GM12878 (cell line): ENCODE results near the gene RPAP3. TPM values are rescaled to one million over a fixed set of nuclear protein-coding genes. Genes with fewer than 3 reads are reported as not detected.

Experiments used
- ATAC-seq: fragments of 200-7000 bp; cut with Tn5 transposase; 3 replicates; pipeline ENCODE4 v1.9.1; 2020; ENCODE audit warnings: mild to moderate bottlenecking, moderate library complexity
- BruUV-seq: library from RNA; stranded (reverse); fragments of 400-500 nt; replicated peaks from 2 replicates; lab custom pipeline; 2021; lab: Mats Ljungman, UMichigan
- CTCF ChIA-PET: fragments of 300-600 bp; sonication (Branson Sonifier 250); formaldehyde crosslinking; extraction: SDS; loops from one replicate; lab custom pipeline; 2021; ENCODE audit warnings: inconsistent platforms; lab: Yijun Ruan, JAX
- POLR2A ChIA-PET: fragments of 350-600 bp; formaldehyde crosslinking; extraction: SDS; loops from one replicate; lab custom pipeline; 2021; ENCODE audit warnings: inconsistent platforms; lab: Charles Lee
- RAD21 ChIA-PET: fragments of 300-600 bp; sonication (Branson Sonifier 250); formaldehyde crosslinking; loops from one replicate; lab custom pipeline; 2023; ENCODE audit warnings: antibody characterized with exemption; ENCODE audit not compliant: unreplicated experiment; lab: Charles Lee
- SMC1A ChIA-PET: fragments of 300-600 bp; sonication (Branson Sonifier 250); formaldehyde crosslinking; loops from one replicate; lab custom pipeline; 2023; ENCODE audit not compliant: unreplicated experiment, uncharacterized antibody; lab: Charles Lee
- DNase-seq: peaks from one replicate; pipeline ENCODE4 v3.0.0-alpha.2; 2011; ENCODE audit warnings: low read depth, low spot score
- FAIRE-seq: peaks from 3 replicates; lab custom pipeline; 2011; peaks lifted over from hg19 to GRCh38; lab: Jason Lieb, UNC
- H2AFZ ChIP-seq: 2 replicates; pipeline ENCODE4 v1.6.0; 2011; ENCODE audit warnings: low read depth, low read length, control low read depth; ENCODE audit not compliant: control insufficient read depth
- H3K27ac ChIP-seq: 2 replicates; pipeline ENCODE4 v1.5.1; 2011; ENCODE audit warnings: control low read depth; ENCODE audit not compliant: control insufficient read depth, insufficient read depth
- H3K27me3 ChIP-seq, 2 experiments: replicated peaks in 1 of 2; 2 replicates each; pipeline versions ENCODE4 v1.6.0 to v1.6.1; 2011; ENCODE audit warnings: low read length in 1 of 2; ENCODE audit not compliant: control insufficient read depth in 2 of 2, insufficient read depth in 2 of 2
- H3K36me3 ChIP-seq, 2 experiments: 2 replicates each; pipeline ENCODE4 v1.5.1; 2011; ENCODE audit warnings: low read length in 1 of 2; ENCODE audit not compliant: control insufficient read depth in 2 of 2, insufficient read depth in 2 of 2
- H3K4me1 ChIP-seq: 2 replicates; pipeline ENCODE4 v1.6.1; 2011; ENCODE audit warnings: mild to moderate bottlenecking, low read length, moderate library complexity, mixed read lengths; ENCODE audit not compliant: control insufficient read depth, insufficient read depth
- H3K4me2 ChIP-seq: 2 replicates; pipeline ENCODE4 v1.6.0; 2011; ENCODE audit warnings: control low read depth; ENCODE audit not compliant: control insufficient read depth, insufficient read depth
- H3K4me3 ChIP-seq: fragments of 200-600 bp; sonication (generic); 2 replicates; pipeline ENCODE4 v1.5.1; 2016
- H3K79me2 ChIP-seq: 2 replicates; pipeline ENCODE4 v1.6.0; 2011; ENCODE audit warnings: low read length; ENCODE audit not compliant: control insufficient read depth, insufficient read depth
- H3K9ac ChIP-seq: 2 replicates; pipeline ENCODE4 v1.8.0; 2011; ENCODE audit warnings: low read length, control low read depth, mixed read lengths; ENCODE audit not compliant: control insufficient read depth, insufficient read depth
- H3K9me3 ChIP-seq: replicated peaks from 3 replicates; pipeline ENCODE4 v1.5.1; 2011; ENCODE audit warnings: mild to moderate bottlenecking, low read length; ENCODE audit not compliant: control insufficient read depth, insufficient read depth
- H4K20me1 ChIP-seq: 2 replicates; pipeline ENCODE4 v1.6.0; 2011; ENCODE audit not compliant: control insufficient read depth, insufficient read depth
- EZH2 ChIP-seq: IDR thresholded peaks from 2 replicates; pipeline ENCODE4 v1.6.1; 2012; ENCODE audit warnings: low read depth, mild to moderate bottlenecking, control low read depth, inconsistent platforms, low read length, borderline replicate concordance; ENCODE audit not compliant: control insufficient read depth
- HDAC2 ChIP-seq: fragments of 200-600 bp; sonication (generic); IDR thresholded peaks from 2 replicates; pipeline ENCODE4 v1.6.1; 2017
- IRF5 ChIP-seq: fragments of 450-650 bp; IDR thresholded peaks from 2 replicates; pipeline ENCODE4 v1.6.1; 2017; ENCODE audit warnings: borderline replicate concordance
- NBN ChIP-seq: fragments of 450-650 bp; IDR thresholded peaks from 2 replicates; pipeline ENCODE4 v1.6.1; 2016
- NFXL1 ChIP-seq: fragments of 450-650 bp; IDR thresholded peaks from 2 replicates; pipeline ENCODE4 v1.6.1; 2017; ENCODE audit warnings: antibody characterized with exemption, mild to moderate bottlenecking, borderline replicate concordance
- POLR2AphosphoS2 ChIP-seq: IDR thresholded peaks from 2 replicates; pipeline ENCODE4 v1.6.1; 2011; ENCODE audit warnings: low read depth, mild to moderate bottlenecking, low read length, improper control_type of control experiment, moderate library complexity
- RELA ChIP-seq: fragments of 450-650 bp; IDR thresholded peaks from 2 replicates; pipeline ENCODE4 v1.8.0; 2014; ENCODE audit warnings: borderline replicate concordance; ENCODE audit not compliant: partially characterized antibody
- SUZ12 ChIP-seq: fragments of 200-600 bp; sonication (generic); IDR thresholded peaks from one replicate; pipeline ENCODE4 v1.6.1; 2018; ENCODE audit warnings: antibody characterized with exemption, mild to moderate bottlenecking; ENCODE audit not compliant: unreplicated experiment
- WRNIP1 ChIP-seq: IDR thresholded peaks from 2 replicates; pipeline ENCODE4 v1.6.1; 2011; ENCODE audit warnings: low read depth, low read length, improper control_type of control experiment, borderline replicate concordance
- ZNF207 ChIP-seq: fragments of 450-650 bp; IDR thresholded peaks from 2 replicates; pipeline ENCODE4 v1.6.1; 2014; ENCODE audit warnings: antibody characterized with exemption, mild to moderate bottlenecking, borderline replicate concordance
- ZNF687 ChIP-seq: fragments of 450-650 bp; IDR thresholded peaks from 2 replicates; pipeline ENCODE4 v1.6.1; 2017; ENCODE audit warnings: mild to moderate bottlenecking, moderate library complexity
- ZZZ3 ChIP-seq: IDR thresholded peaks from 2 replicates; pipeline ENCODE4 v1.6.1; 2011; ENCODE audit warnings: low read depth; ENCODE audit not compliant: control insufficient read depth, insufficient read length
- WGBS: methylation state at CpG from one replicate; pipeline ENCODE4 v1.1.6; 2016; ENCODE audit warnings: low lambda C conversion rate; ENCODE audit not compliant: insufficient replicate concordance, insufficient coverage; ENCODE audit errors: missing lambda C conversion rate; 5-methylcytosine and 5-hydroxymethylcytosine counted together
- in situ Hi-C: fragments of 300-500 bp; cut with MboI; formaldehyde crosslinking; loops from 9 replicates; pipeline ENCODE4 v1.14.3; 2018; ENCODE audit warnings: mixed read lengths
- intact Hi-C: fragments of 100-400 bp; cut with micrococcal nuclease; formaldehyde crosslinking; loops from one replicate; pipeline ENCODE4 v1.14.2; 2022; ENCODE audit not compliant: unreplicated experiment
- polyA plus RNA-seq, 11 experiments: library from polyadenylated mRNA; depleted of rRNA in 4 of 11; unstranded in 6 of 11; stranded (reverse) in 5 of 11; fragments of >200 nt; fragmentation: Nextera tagmentation in 4 of 11; fragmentation: Illumina TruSeq in 1 of 11; extraction: Ambion mirVana in 4 of 11; extraction: Trizol in 1 of 11; gene quantifications; 1 replicate in 1 of 11; 2 replicates in 10 of 11; pipeline versions ENCODE4 v1.2.1 to v1.2.3, GENCODE V29; 2011 to 2016; ENCODE audit warnings: inconsistent platforms in 2 of 11, missing spikeins in 2 of 11, low read depth in 1 of 11
- total RNA-seq, 4 experiments: library from RNA; depleted of rRNA in 3 of 4; stranded (reverse); fragments of >200 nt in 3 of 4; fragmentation: Illumina TruSeq in 1 of 4; extraction: Trizol in 1 of 4; gene quantifications; 2 replicates each; pipeline versions ENCODE4 v1.2.1 to v1.2.3, GENCODE V29; 2013 to 2021

The RPAP3 gene
- total and polyA plus RNA-seq, 10 of the 15 experiments (the other 5 are each of a cell fraction or from before 2014, with no cell fraction given) = 14.1 to 50.6 (median 28.4) TPM

DNA sequence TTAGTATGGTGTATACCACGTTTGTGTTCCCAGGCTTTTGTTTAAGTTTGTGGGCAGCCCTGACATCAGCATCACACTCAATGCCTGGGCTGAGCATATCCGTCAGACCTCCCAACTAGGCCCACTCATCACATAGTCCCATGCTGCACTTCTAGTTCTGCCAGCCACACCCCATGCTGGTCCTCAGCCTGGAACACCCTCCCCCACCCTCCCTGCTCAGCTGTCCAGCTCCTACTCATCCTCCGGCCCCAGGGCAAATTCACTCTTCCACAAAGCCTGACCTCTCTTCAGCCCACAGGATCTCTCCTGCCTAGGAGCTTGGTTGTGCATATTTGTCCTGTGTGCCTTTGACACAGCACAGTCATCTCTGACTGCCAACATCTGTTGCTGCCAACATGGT is 23.4 kb upstream of the RPAP3 start:
- WGBS = 64% methylated on average over 3 of the region's 3 CpGs
- no peak overlapping the region for H2AFZ ChIP-seq
- no peaks in the 10 kb centered on the region for H3K79me2 ChIP-seq
- FAIRE-seq (no peak), ATAC-seq (no peak), DNase-seq (no peak)
- no peak overlapping the region for H3K27ac ChIP-seq
- RAD21 ChIA-PET = no interaction called here
- POLR2A ChIA-PET = no interaction called here
- BruUV-seq = no TSS peak
- CTCF ChIA-PET = interaction anchor here (1.4 to 5.4 kb wide), 3 partner anchors 13 to 38 kb away, joined by 5 to 71 read pairs (median 8); no protein-coding TSS in a partner anchor
- SMC1A ChIA-PET = no interaction called here
- no peak overlapping the region for H3K4me2 ChIP-seq
- H4K20me1 ChIP-seq = no peaks in the 10 kb centered on the region
- H3K9ac ChIP-seq = no peak overlapping the region
- no peaks in the 10 kb centered on the region; a peak in 1 of 4 replicates for H3K36me3 ChIP-seq
- no peak overlapping the region for H3K4me3 ChIP-seq
- intact Hi-C loops (no loop called here), in situ Hi-C loops (no loop called here)
- H3K4me1 ChIP-seq = peaks cover 18% of the 10 kb centered on the region
- TF ChIP-seq ZZZ3 (no peak), EZH2 (no peak)
- H3K9me3 ChIP-seq = no peaks in the 10 kb centered on the region
- H3K27me3 ChIP-seq = no peaks in the 10 kb centered on the region

DNA sequence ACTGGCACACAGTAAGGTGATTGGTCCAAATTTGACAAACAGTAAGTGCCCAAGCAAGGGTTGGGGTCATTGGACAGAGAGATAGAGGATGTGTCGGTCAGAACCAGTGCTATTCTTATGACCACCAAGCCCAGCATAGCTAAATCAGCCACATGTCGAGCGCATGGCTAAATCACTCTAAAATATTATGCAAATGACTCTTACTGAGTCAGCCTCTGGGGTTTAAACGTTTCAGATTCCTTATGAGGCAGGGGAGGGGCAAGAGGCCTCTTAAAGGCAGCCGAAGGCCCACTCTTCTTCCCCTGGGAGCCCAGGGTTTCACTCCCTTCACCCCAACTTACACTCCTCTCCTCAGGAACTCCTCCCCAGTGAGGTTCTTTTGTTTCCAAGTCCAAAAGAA is 20.1 kb upstream of the RPAP3 start:
- no peak overlapping the region for H3K4me3 ChIP-seq
- H3K9ac ChIP-seq = no peak overlapping the region
- ChIA-PET CTCF (interaction anchor here (0.7 to 7.2 kb wide), 10 partner anchors 8 to 112 kb away, joined by 3 to 87 read pairs (median 4); partner anchors contain the start of gene RPAP3), SMC1A (interaction anchor here (0.8 to 7.9 kb wide), 8 partner anchors 8 to 109 kb away, joined by 3 to 60 read pairs (median 10); partner anchors contain the start of gene RPAP3), RAD21 (interaction anchor here (0.9 to 7.9 kb wide), 8 partner anchors 9 to 112 kb away, joined by 3 to 42 read pairs (median 4); no protein-coding TSS in a partner anchor), POLR2A (interaction anchor here (1.3 kb wide), 1 partner anchor 35 kb away, joined by 3 read pairs; no protein-coding TSS in a partner anchor)
- no TSS peak for BruUV-seq
- peak; percentile 90 for ATAC-seq
- H4K20me1 ChIP-seq = no peaks in the 10 kb centered on the region
- H3K9me3 ChIP-seq = no peaks in the 10 kb centered on the region
- no peaks in the 10 kb centered on the region for H3K79me2 ChIP-seq
- no peaks in the 10 kb centered on the region; a peak in 1 of 4 replicates for H3K36me3 ChIP-seq
- no peak overlapping the region for H3K27ac ChIP-seq
- intact Hi-C loops (no loop called here), in situ Hi-C loops (no loop called here)
- H3K4me1 ChIP-seq = peaks cover 18% of the 10 kb centered on the region
- WGBS = 2% methylated on average over 5 of the region's 5 CpGs
- no peak for DNase-seq
- H2AFZ ChIP-seq = peak overlapping the region; percentile 16; the same call in 1 of the 2 replicates
- peak; percentile 92 for FAIRE-seq
- H3K27me3 ChIP-seq = no peaks in the 10 kb centered on the region
- 0 out of 2 replicates have a peak overlapping the region, but pooled peaks have one; percentile 28 for H3K4me2 ChIP-seq
- no peak for TF ChIP-seq NFXL1
- no peak for TF ChIP-seq IRF5
- TF ChIP-seq ZNF687 = peak; percentile 60; the same call in 1 of the 2 replicates
- no peak for TF ChIP-seq WRNIP1
- TF ChIP-seq RELA = no peak
- TF ChIP-seq HDAC2 = no peak
- TF ChIP-seq ZNF207 = no peak
- no peak for TF ChIP-seq POLR2AphosphoS2
- no peak for TF ChIP-seq NBN
- no peak for TF ChIP-seq SUZ12
